Fibroblast of skin of back (primary cell): ENCODE data around the gene ANKRD2. TPM values are rescaled to one million over a fixed set of nuclear protein-coding genes. Genes with fewer than 3 reads are reported as not detected.
"Not testable (repeated sequence)": the region's sequence is repeated elsewhere in the genome, so short reads cannot be mapped to it uniquely, and the experiment has no call there.

Source experiments
- DNase-seq: peaks from one replicate; pipeline ENCODE4 v3.0.0-alpha.2; 2013
- polyA plus RNA-seq, 2 experiments: library from polyadenylated mRNA; unstranded; fragments of 120-200 nt; gene quantifications; one replicate each; pipeline ENCODE4 v1.2.1, GENCODE V29; 2013; ENCODE audit not compliant: insufficient read length in 2 of 2

Gene ANKRD2
- 0.17 TPM for polyA plus RNA-seq (2013, experiment 1 of 2; ENCODE audit: insufficient read length)
- polyA plus RNA-seq (2013, experiment 2 of 2; ENCODE audit: insufficient read length), result not detected

DNA sequence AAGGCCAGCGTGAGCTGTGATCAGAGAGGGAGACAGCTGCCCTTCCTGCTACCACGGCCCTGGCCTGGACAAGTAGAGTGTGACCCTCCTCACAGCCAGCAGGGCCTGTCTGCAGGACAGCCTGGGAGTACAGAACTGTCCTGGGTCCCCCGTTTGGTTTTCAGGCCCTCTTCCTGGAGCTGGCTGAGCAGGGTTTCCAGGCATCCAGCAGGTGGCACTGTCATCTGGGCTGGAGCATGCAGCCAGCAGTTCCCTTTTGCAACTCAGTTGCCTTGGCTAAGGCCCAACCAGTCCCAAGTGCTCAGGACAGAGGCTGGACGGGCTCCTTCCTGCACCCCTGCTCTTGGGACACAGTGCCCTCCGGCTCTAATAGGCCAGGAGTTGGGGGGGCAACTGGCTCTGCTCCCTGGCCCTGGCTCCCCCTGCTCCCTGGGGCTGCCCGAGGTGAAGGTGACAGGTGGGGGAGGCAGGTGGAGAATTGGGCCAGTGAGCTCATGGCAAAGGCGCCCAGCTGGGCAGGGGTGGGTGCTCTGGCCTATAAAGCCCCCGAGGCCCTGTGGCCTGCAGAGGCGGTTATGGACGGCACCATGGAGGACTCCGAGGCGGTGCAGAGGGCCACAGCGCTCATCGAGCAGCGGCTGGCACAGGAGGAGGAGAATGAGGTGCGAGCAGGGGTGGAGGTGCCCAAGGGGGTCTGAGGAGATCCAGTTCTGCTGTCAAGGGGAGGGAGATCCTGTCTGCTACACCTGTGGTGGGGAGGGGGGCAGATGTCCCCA lies at the start of gene ANKRD2:
ANKRD2 (plus strand) TSS at position 566 of the 776 bp plus-strand sequence; CDS start at position 576, 10 bp downstream.
- DNase-seq, result peak; percentile 74

- DNase-seq, result no peak
Measured at GRCh38 chr10:97522937-97523336, 49.6 kb upstream of the ANKRD2 start.

GRCh38 chr10:97525086-97525485 lies 47.5 kb upstream of the ANKRD2 start:
- DNase-seq, result no peak

- DNase-seq, result no peak
Measured at GRCh38 chr10:97525683-97526110, 46.9 kb upstream of the ANKRD2 start.

DNA sequence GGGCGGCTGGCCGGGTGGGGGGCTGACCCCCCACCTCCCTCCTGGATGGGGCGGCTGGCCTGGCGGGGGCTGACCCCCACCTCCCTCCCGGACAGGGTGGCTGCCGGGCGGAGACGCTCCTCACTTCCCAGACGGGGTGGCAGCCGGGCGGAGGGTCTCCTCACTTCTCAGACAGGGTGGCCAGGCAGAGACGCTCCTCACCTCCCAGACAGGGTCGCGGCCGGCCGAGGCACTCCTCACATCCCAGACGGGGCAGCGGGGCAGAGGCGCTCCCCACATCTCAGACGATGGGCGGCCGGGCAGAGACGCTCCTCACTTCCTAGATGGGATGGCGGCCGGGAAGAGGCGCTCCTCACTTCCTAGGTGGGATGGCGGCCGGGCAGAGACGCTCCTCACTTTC lies 43.7 kb upstream of the ANKRD2 start:
- not testable (repeated sequence) for DNase-seq

DNA sequence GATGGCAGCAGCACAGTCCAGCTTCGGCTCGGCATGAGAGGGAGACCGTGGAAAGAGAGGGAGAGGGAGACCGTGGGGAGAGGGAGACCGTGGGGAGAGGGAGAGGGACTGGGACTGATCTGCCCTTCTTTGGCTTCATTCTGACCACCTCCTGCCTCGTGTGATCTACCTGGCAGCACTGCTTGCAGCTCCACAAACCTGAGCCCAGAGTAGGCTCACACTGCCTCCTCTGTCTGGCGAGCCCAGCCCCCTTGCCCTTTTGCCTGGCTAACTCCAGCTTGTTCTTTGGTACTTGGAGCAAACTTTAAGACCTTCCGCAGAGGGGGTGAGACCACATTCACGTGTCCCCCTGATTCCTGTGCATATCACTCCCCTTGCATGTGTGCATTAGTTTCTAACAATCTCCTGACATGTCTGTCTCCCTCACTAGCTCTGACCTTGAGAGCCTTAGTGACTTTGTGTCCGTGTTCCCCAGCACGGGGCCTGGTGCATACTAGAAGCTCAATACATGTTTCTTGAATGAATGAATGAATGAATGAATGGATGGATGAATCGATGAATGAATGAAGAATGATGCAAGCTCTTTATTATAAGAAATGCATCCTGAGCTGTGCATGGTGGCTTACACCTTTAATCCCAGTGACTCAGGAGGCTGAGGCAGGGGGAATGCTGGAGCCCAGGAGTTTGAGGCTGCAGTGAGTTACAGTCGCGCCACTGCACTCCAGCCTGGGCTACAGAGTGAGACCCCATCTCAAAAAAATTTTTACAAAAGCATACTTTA lies 42.7 kb upstream of the ANKRD2 start:
- no peak for DNase-seq

DNA sequence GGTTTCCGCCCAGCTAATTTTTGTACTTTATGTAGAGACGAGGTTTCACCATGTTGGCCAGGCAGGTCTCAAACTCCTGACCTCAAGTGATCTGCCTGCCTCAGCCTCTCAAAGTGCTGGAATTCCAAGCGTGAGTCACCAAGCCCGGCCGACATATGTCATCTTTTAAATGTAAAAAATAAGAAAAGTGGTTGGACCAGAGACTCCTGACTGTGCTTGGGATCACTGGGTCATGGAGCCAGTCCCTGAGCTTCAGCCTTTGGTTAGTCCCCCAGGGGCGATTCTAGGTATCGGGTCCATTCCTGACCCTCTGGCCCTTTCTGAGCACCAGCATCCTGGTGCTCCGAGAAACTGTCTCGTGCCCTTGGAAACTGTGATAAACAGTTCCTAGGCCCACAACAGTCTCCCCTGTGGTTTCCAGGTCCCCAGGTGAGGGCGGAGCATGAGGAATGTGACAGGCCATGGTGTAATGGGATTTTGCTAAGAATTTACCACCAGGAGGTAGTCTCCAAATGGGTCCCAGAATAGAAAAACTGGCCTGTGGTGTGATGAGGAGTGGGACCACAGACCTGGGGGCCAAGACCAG lies 41.1 kb upstream of the ANKRD2 start:
- DNase-seq, result peak; percentile 58

GRCh38 chr10:97532935-97533671 lies 39.5 kb upstream of the ANKRD2 start:
- peak; percentile 50 for DNase-seq

- no peak for DNase-seq
Measured at GRCh38 chr10:97533888-97534287, 38.7 kb upstream of the ANKRD2 start.

- no peak for DNase-seq
Measured at GRCh38 chr10:97534746-97535367, 37.7 kb upstream of the ANKRD2 start.

GRCh38 chr10:97537186-97537869 lies 35.3 kb upstream of the ANKRD2 start:
- DNase-seq, result no peak

DNA sequence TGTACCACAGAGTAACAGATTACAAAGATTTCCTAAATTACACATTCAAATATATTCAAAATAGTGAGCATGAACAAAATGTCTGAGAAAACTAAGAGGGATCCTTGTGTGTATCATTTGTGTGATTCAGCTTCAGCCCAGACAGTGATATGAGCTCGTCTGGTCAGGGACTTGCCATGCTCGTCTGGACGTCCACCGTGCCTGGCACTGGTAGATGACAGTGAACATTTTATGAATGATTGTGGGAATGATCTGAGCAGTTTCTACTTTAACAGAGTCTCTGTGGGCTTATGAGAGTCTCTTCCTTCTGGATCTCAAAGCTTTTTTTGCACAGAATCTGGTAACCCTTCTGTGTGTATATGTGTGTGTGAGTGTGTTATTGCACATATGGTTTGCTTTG lies 34.2 kb upstream of the ANKRD2 start:
- DNase-seq, result peak; percentile 72

- no peak for DNase-seq
Measured at GRCh38 chr10:97538839-97539238, 33.7 kb upstream of the ANKRD2 start.

GRCh38 chr10:97539523-97540200 lies 32.9 kb upstream of the ANKRD2 start:
- peak; percentile 80 for DNase-seq

GRCh38 chr10:97540669-97541500 lies 31.7 kb upstream of the ANKRD2 start:
- DNase-seq, result no peak

GRCh38 chr10:97542169-97543024 lies 30.2 kb upstream of the ANKRD2 start:
- DNase-seq, result peak; percentile 94

DNA sequence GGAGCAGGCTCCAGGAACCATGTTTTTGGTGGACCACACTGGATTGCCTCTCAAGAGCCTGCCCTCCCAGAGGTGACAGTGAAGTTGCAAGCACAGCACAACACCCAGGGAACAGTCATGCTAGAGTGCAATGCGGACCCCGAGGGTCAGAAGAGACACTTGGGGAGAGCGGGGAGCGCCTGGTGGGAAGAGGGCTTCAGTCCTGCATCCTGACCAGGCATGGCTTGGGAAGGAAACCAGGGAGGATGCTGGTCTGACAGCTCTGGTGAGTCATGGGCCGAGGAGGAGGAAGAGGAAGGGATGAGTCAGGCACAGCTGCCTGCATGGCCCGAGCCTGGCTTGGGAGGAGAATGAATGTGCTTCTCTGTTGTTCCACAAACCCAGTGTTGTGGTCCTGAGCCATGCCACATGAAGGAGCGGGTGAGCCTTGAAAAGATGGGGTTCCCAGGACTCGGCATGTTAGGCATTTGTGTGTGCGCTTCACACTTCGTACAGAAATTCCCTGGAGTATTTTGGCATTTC lies 29.5 kb upstream of the ANKRD2 start:
- DNase-seq, result peak; percentile 97

- no peak for DNase-seq
Measured at GRCh38 chr10:97546456-97547270, 25.9 kb upstream of the ANKRD2 start.
